WTC11 (cell line): Measurements from ENCODE around the gene CEBPG. TPM values are rescaled to one million over a fixed set of nuclear protein-coding genes. Genes with fewer than 3 reads are reported as not detected.

ENCODE experiments used
- ATAC-seq: fragments of 200-7000 bp; cut with Tn5 transposase; 2 replicates; pipeline ENCODE4 v1.10.0; 2021; ENCODE audit warnings: mild to moderate bottlenecking, moderate library complexity
- CTCF ChIA-PET: fragments of 300-600 bp; sonication (Branson Sonifier 250); formaldehyde crosslinking; loops from one replicate; lab custom pipeline; 2021; ENCODE audit warnings: antibody characterized with exemption; lab: Charles Lee
- POLR2A ChIA-PET: fragments of 350-600 bp; sonication (Branson Sonifier 250); formaldehyde crosslinking; loops from one replicate; lab custom pipeline; 2021; ENCODE audit warnings: antibody characterized with exemption; lab: Charles Lee
- DNase-seq: peaks from one replicate; pipeline ENCODE4 v3.0.0; 2021; ENCODE audit warnings: low spot score
- H3K27ac Mint-ChIP-seq: 2 replicates; pipeline ENCODE4 v1.8.0; 2021; ENCODE audit warnings: mixed read lengths
- H3K27me3 Mint-ChIP-seq: 2 replicates; pipeline ENCODE4 v1.8.0; 2021; ENCODE audit warnings: low read depth, mild to moderate bottlenecking, moderate library complexity, mixed read lengths
- H3K36me3 Mint-ChIP-seq: 2 replicates; pipeline ENCODE4 v1.8.0; 2021; ENCODE audit warnings: mixed read lengths
- H3K4me1 Mint-ChIP-seq: 2 replicates; pipeline ENCODE4 v1.8.0; 2022; ENCODE audit warnings: mixed read lengths
- H3K4me3 Mint-ChIP-seq: 2 replicates; pipeline ENCODE4 v1.8.0; 2021; ENCODE audit warnings: mild to moderate bottlenecking, moderate library complexity, mixed read lengths
- H3K9me3 Mint-ChIP-seq: 2 replicates; pipeline ENCODE4 v1.8.0; 2021; ENCODE audit warnings: mixed read lengths
- CREM ChIP-seq: sonication (generic); formaldehyde crosslinking; IDR thresholded peaks from 2 replicates; pipeline ENCODE4 v1.8.1; 2022; ENCODE audit warnings: mild to moderate bottlenecking, missing genetic modification reagents, moderate library complexity
- FOXJ3 ChIP-seq: sonication (generic); formaldehyde crosslinking; IDR thresholded peaks from 2 replicates; pipeline ENCODE4 v1.9.0; 2021; ENCODE audit warnings: missing genetic modification reagents, mild to moderate bottlenecking, borderline replicate concordance
- GABPB1 ChIP-seq: sonication (generic); formaldehyde crosslinking; IDR thresholded peaks from 2 replicates; pipeline ENCODE4 v1.8.1; 2023; ENCODE audit warnings: mild to moderate bottlenecking, missing genetic modification reagents
- IRF2 ChIP-seq: sonication (generic); formaldehyde crosslinking; IDR thresholded peaks from 2 replicates; pipeline ENCODE4 v1.8.0; 2022; ENCODE audit warnings: low read depth, missing genetic modification reagents, borderline replicate concordance
- RORB ChIP-seq: fragments of 250-450 bp; sonication (Bioruptor Pico); IDR thresholded peaks from 2 replicates; pipeline ENCODE4 v1.9.0; 2021; ENCODE audit warnings: mild to moderate bottlenecking
- SMAD3 ChIP-seq: sonication (generic); formaldehyde crosslinking; IDR thresholded peaks from 2 replicates; pipeline ENCODE4 v1.8.0; 2022; ENCODE audit warnings: missing genetic modification reagents, mild to moderate bottlenecking, borderline replicate concordance
- SMAD4 ChIP-seq: sonication (generic); formaldehyde crosslinking; IDR thresholded peaks from 2 replicates; pipeline ENCODE4 v1.8.0; 2022; ENCODE audit warnings: mild to moderate bottlenecking, missing genetic modification reagents
- SOX15 ChIP-seq: fragments of 250-450 bp; sonication (Bioruptor Pico); IDR thresholded peaks from 2 replicates; pipeline ENCODE4 v1.9.0; 2021; ENCODE audit warnings: mild to moderate bottlenecking
- total RNA-seq: library from RNA; stranded (reverse); gene quantifications from 3 replicates; pipeline ENCODE4 v1.2.3, GENCODE V29; 2021
- TF ChIP-seq, protein P1 (sequence below): sonication (generic); formaldehyde crosslinking; IDR thresholded peaks from 2 replicates; pipeline ENCODE4 v1.8.0; 2022; ENCODE audit warnings: mild to moderate bottlenecking, missing genetic modification reagents
- TF ChIP-seq, protein P2 (sequence below): sonication (generic); formaldehyde crosslinking; IDR thresholded peaks from 2 replicates; pipeline ENCODE4 v1.8.1; 2022; ENCODE audit warnings: low read depth, mild to moderate bottlenecking, moderate library complexity, missing genetic modification reagents, borderline replicate concordance
- TF ChIP-seq, protein P3 (sequence below): sonication (generic); formaldehyde crosslinking; IDR thresholded peaks from 2 replicates; pipeline ENCODE4 v1.8.1; 2023; ENCODE audit warnings: mild to moderate bottlenecking, missing genetic modification reagents

Gene CEBPG
- total RNA-seq, 1 experiment from 2014 or later, result 33.1 TPM

DNA sequence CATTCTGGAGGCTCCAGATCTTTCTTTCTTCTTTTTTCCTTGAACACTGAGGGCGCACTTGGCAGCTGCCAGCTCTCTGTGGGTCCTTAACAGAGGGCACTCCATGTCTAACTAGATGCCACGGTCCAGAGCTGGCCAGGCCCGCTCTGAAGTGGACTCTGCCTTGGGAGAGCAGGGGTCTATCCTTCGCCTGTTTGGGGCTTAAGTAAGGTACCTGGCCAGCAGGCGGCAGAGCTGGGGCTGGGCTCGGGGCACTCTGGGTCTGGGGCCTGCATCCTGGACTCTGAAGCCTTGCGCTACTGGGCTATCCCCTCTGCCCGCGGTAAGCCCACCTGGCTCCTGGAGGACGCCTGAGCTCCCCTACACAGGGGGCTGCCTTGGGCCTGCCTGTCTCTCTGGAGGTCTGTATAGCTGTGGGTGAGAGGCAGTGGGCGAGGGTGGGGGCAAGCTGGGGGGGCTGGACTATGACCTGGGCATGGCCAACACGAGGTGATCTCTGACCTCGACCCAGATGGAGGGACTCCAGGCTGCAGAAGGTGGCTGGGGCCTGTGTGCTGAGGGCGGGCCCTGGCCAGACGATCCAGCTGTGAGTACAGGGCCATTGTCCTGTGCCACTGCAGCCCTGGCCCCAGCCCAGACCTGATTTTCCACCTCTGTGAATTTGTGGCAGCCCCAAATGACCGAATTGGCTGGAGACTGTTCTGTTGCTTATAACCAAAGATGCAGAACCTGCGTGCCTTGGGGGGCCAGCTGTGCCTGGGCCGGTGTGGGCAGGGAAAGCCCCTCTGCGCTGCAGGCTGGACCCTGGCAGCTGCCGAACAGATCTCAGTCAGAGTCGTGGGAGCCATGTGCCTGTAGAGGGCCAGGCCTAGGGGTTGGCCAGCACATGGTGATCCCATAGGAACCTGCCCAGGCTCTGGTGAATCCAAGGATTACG lies 26.5 kb downstream of the CEBPG start:
- no peaks in the 10 kb centered on the region for H3K27me3 Mint-ChIP-seq
- H3K27ac Mint-ChIP-seq, result no peak overlapping the region
- peaks cover 5% of the 10 kb centered on the region for H3K4me1 Mint-ChIP-seq
- TF ChIP-seq GABPB1 (CRISPR knock-in tag) (peak; percentile 51), IRF2 (CRISPR knock-in tag) (no peak)
- ChIA-PET CTCF (interaction anchor here (1.0 to 6.2 kb wide), 8 partner anchors 7 to 378 kb away, joined by 3 to 46 read pairs (median 4); no protein-coding TSS in a partner anchor), POLR2A (no interaction called here)
- no peaks in the 10 kb centered on the region for H3K9me3 Mint-ChIP-seq
- no peak overlapping the region for H3K4me3 Mint-ChIP-seq
- no peaks in the 10 kb centered on the region for H3K36me3 Mint-ChIP-seq
- peak; percentile 20; the same call in 1 of the 2 replicates for ATAC-seq
- peak; percentile 21 for DNase-seq

DNA sequence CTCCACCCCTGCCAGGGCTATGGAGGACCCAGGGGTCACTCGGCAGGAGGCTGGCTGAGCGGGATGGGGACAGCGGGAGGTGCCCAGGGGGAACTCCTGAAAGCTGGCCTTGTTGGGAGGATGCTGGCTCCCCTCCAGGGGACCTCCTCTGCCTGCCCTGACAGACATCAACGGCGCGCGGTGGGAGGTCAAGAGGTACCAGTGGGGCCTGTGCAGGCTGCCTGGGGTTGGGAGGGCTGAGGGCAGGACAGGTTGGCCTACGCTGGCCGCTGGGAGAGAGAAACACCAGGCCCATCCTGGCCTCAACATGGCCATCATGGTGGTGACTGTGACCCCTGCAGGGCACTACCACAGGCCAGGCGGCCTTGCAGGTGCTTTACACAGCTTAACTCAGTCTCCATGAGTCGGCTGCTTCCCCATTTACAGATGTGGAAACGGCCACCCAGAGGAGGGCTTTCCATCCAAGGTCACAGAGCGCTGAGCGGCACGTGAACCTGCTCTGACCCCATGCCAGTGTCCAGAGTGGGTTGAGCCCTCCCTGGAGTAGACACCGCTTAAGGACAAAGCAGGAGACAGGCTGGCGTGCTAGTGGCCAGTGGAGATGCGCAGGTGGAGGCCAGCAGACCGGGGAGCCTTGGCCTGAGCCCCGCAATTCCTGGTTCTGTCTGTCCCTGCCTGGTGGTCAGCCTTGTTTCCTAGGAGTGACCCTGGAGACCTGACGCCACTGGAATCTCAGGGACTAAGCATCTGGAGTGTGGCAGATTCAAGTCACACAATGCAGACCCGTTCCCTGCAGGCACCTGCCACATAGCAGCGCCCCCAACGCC lies 27.6 kb downstream of the CEBPG start:
- DNase-seq (no peak), ATAC-seq (no peak)
- Mint-ChIP-seq H3K36me3 (no peaks in the 10 kb centered on the region), H3K27ac (no peak overlapping the region), H3K4me1 (peaks cover 4% of the 10 kb centered on the region), H3K9me3 (no peaks in the 10 kb centered on the region), H3K4me3 (no peak overlapping the region), H3K27me3 (no peaks in the 10 kb centered on the region)
- no peak for TF ChIP-seq RORB (CRISPR knock-in tag)
- TF ChIP-seq, protein P1, sequence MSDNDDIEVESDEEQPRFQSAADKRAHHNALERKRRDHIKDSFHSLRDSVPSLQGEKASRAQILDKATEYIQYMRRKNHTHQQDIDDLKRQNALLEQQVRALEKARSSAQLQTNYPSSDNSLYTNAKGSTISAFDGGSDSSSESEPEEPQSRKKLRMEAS, result no peak
- ChIA-PET CTCF (interaction anchor here (6.2 to 6.3 kb wide), 2 partner anchors 15 to 166 kb away, joined by 39 to 47 read pairs; no protein-coding TSS in a partner anchor), POLR2A (no interaction called here)

DNA sequence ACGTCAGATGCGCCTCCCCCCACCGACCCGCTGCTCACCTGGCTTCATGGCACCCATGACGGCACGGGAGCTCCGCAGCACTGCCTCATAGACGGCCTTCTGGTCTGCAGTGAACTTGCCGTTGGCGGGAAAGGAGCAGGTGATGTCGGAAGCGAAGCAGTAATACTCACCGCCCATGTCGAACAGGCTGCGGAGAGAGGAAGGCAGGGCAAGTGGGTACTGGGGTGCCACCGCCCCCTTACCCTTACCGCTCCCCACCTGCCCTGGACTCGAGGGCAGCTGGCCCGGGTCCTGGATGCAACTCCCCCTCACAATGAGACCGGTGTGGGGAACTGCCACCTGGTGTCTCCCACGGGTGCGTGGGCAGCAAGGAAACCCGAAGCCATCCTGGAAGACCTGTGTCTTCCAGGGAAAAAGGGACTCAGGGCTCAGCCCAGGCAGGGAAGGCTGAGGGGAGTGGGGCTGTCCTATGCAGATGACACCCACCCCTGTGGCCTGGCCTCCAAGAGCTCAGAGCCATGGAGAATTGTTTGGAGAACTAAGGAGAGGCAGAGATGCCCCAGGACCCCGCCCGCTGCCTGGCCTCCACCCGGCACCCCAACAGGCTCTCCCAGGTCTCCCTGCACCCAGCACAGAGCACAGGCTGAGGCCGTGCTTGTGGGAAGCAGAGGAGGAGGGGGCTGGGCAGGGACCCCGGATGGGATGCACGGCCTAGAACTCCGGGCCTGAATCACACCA lies 28.3 kb downstream of the CEBPG start:
- Mint-ChIP-seq H3K27me3 (no peaks in the 10 kb centered on the region), H3K9me3 (no peaks in the 10 kb centered on the region), H3K4me1 (peaks cover 7% of the 10 kb centered on the region), H3K36me3 (no peaks in the 10 kb centered on the region), H3K27ac (no peak overlapping the region)
- DNase-seq (no peak), ATAC-seq (no peak)
- CTCF ChIA-PET, result interaction anchor here (1.0 to 6.3 kb wide), 7 partner anchors 14 to 187 kb away, joined by 3 to 47 read pairs (median 3); no protein-coding TSS in a partner anchor
- no peak for TF ChIP-seq SOX15 (CRISPR knock-in tag)
- TF ChIP-seq CREM, result no peak
- TF ChIP-seq FOXJ3 (CRISPR knock-in tag), result no peak
- TF ChIP-seq, protein P2, sequence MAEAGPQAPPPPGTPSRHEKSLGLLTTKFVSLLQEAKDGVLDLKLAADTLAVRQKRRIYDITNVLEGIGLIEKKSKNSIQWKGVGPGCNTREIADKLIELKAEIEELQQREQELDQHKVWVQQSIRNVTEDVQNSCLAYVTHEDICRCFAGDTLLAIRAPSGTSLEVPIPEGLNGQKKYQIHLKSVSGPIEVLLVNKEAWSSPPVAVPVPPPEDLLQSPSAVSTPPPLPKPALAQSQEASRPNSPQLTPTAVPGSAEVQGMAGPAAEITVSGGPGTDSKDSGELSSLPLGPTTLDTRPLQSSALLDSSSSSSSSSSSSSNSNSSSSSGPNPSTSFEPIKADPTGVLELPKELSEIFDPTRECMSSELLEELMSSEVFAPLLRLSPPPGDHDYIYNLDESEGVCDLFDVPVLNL (CRISPR knock-in tag), result no peak
- TF ChIP-seq, all 79 proteins: peak for 0
- H3K4me3 Mint-ChIP-seq, result no peak overlapping the region
- POLR2A ChIA-PET, result interaction anchor here (0.6 kb wide), 1 partner anchor 256 kb away, joined by 3 read pairs; no protein-coding TSS in a partner anchor

DNA sequence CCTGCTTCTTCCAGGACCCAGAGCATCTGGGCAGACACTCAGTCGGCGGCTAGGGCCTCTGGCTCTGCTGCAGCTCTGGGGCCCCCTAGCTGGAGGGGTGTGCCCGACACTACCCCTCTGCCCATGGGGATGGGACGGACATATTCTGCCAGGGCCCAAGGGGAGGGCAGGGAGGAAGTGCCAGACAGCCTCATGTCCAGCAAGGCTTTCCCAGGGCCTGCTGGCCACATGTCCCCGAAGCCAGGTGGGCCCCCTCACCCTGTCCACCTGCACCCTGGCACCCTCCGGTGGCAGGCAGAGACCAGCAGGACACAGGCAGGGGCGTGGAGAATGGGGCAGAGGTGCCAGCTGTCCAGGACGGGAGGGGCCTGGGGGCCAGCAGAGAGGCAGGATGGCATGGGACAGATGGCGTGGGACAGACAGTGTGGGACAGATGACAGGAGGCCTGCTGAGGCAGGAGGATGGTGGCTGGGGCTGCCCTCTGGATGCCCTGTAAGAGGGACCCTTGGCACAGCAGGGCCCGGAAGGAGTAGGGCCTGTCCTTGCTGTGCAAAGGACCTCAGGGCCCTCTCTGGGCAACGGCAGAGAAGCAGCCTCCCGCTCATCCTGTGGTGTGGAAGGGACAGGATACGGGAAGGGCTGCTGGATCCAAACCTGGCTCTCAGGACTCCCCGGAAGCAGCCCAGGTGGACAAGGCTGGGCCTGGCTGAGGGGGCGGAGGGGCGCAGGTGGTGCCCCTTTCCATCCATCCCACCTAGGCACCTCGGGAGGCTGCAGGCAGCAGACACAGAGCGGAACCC lies 29.1 kb downstream of the CEBPG start:
- ChIA-PET POLR2A (interaction anchor here (0.6 kb wide), 1 partner anchor 257 kb away, joined by 3 read pairs; no protein-coding TSS in a partner anchor), CTCF (interaction anchor here (1.0 to 6.3 kb wide), 6 partner anchors 14 to 188 kb away, joined by 3 to 47 read pairs (median 3); no protein-coding TSS in a partner anchor)
- Mint-ChIP-seq H3K4me1 (peaks cover 4% of the 10 kb centered on the region; the same call in 1 of the 2 replicates), H3K4me3 (no peak overlapping the region), H3K9me3 (no peaks in the 10 kb centered on the region), H3K36me3 (no peaks in the 10 kb centered on the region), H3K27ac (no peak overlapping the region), H3K27me3 (no peaks in the 10 kb centered on the region)
- ATAC-seq (no peak), DNase-seq (no peak)
- TF ChIP-seq SMAD4 (CRISPR knock-in tag) (no peak), SMAD3 (CRISPR knock-in tag) (no peak)
- TF ChIP-seq, protein P3, sequence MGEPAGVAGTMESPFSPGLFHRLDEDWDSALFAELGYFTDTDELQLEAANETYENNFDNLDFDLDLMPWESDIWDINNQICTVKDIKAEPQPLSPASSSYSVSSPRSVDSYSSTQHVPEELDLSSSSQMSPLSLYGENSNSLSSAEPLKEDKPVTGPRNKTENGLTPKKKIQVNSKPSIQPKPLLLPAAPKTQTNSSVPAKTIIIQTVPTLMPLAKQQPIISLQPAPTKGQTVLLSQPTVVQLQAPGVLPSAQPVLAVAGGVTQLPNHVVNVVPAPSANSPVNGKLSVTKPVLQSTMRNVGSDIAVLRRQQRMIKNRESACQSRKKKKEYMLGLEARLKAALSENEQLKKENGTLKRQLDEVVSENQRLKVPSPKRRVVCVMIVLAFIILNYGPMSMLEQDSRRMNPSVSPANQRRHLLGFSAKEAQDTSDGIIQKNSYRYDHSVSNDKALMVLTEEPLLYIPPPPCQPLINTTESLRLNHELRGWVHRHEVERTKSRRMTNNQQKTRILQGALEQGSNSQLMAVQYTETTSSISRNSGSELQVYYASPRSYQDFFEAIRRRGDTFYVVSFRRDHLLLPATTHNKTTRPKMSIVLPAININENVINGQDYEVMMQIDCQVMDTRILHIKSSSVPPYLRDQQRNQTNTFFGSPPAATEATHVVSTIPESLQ (CRISPR knock-in tag), result no peak
